ENCODE data around the gene CD300C. TPM values are rescaled to one million over a fixed set of nuclear protein-coding genes. Genes with fewer than 3 reads are reported as not detected.
"Not testable (repeated sequence)": the region's sequence is repeated elsewhere in the genome, so short reads cannot be mapped to it uniquely, and the experiment has no call there.

Gene CD300C
- 0.48 TPM for total RNA-seq (ENCODE audit: insufficient read depth, low replicate concordance)

- no peak for DNase-seq (ENCODE audit: low spot score)
Observed at GRCh38 chr17:74545843-74546230, at the start of gene CD300C. Gene CD300C, minus strand, starts transcription at chr17:74546115. Its CDS starts 333 bp downstream, at chr17:74545782.

GRCh38 chr17:74595037-74595750 is 49.3 kb upstream of the CD300C start:
- no peak for DNase-seq (ENCODE audit: low spot score)

GRCh38 chr17:74592087-74592990 is 46.4 kb upstream of the CD300C start, which contains the start of gene CD300LD:
Gene CD300LD, minus strand, starts transcription at chr17:74592283. Its CDS starts 81 bp downstream, at chr17:74592202.
- no peak for DNase-seq (ENCODE audit: low spot score)

- DNase-seq (ENCODE audit: low spot score) = no peak
Observed at GRCh38 chr17:74591503-74591902, 45.6 kb upstream of the CD300C start.

- DNase-seq (ENCODE audit: low spot score) = no peak
Observed at GRCh38 chr17:74585711-74586110, 39.8 kb upstream of the CD300C start.

GRCh38 chr17:74584292-74585060 is 38.6 kb upstream of the CD300C start:
- DNase-seq (ENCODE audit: low spot score) = no peak

- peak; percentile 67 for DNase-seq (ENCODE audit: low spot score)
Observed at GRCh38 chr17:74582633-74583032, 36.7 kb upstream of the CD300C start.

GRCh38 chr17:74579900-74580299 is 34.0 kb upstream of the CD300C start:
- DNase-seq (ENCODE audit: low spot score) = no peak

- no peak for DNase-seq (ENCODE audit: low spot score)
Observed at GRCh38 chr17:74578979-74579378, 33.1 kb upstream of the CD300C start.

- DNase-seq (ENCODE audit: low spot score) = no peak
Observed at GRCh38 chr17:74574489-74575142, 28.7 kb upstream of the CD300C start.

- not testable (repeated sequence) for DNase-seq (ENCODE audit: low spot score)
Observed at GRCh38 chr17:74573635-74574034, 27.7 kb upstream of the CD300C start.

GRCh38 chr17:74573169-74573568 is 27.3 kb upstream of the CD300C start:
- DNase-seq (ENCODE audit: low spot score) = no peak

- no peak for DNase-seq (ENCODE audit: low spot score)
Observed at GRCh38 chr17:74571621-74572270, 25.8 kb upstream of the CD300C start.

- DNase-seq (ENCODE audit: low spot score) = peak; percentile 99
Observed at GRCh38 chr17:74569020-74570003, 23.4 kb upstream of the CD300C start.

- peak; percentile 85 for DNase-seq (ENCODE audit: low spot score)
Observed at GRCh38 chr17:74568106-74568873, 22.4 kb upstream of the CD300C start.

- DNase-seq (ENCODE audit: low spot score) = no peak
Observed at GRCh38 chr17:74567397-74567796, 21.5 kb upstream of the CD300C start, which contains the start of gene CD300H. Gene CD300H, minus strand, starts transcription at chr17:74567509.

- DNase-seq (ENCODE audit: low spot score) = peak; percentile 66
Observed at GRCh38 chr17:74566132-74566753, 20.3 kb upstream of the CD300C start.

GRCh38 chr17:74565126-74565525 is 19.2 kb upstream of the CD300C start:
- DNase-seq (ENCODE audit: low spot score) = no peak
